CD4-positive, alpha-beta memory T cell (primary cell): ENCODE data around the gene NEMP2. TPM values are rescaled to one million over a fixed set of nuclear protein-coding genes. Genes with fewer than 3 reads are reported as not detected.
"Not testable (repeated sequence)": the region's sequence is repeated elsewhere in the genome, so short reads cannot be mapped to it uniquely, and the experiment has no call there.

Source experiments
- CTCF ChIA-PET: fragments of 350-600 bp; sonication (Branson Sonifier 250); formaldehyde crosslinking; loops from one replicate; lab custom pipeline; 2021; ENCODE audit warnings: inconsistent platforms; ENCODE audit not compliant: partially characterized antibody; lab: Charles Lee
- POLR2A ChIA-PET: fragments of 350-600 bp; sonication (Branson Sonifier 250); formaldehyde crosslinking; loops from one replicate; lab custom pipeline; 2021; ENCODE audit not compliant: partially characterized antibody; lab: Charles Lee
- DNase-seq, 5 donors: peaks; one replicate each; pipeline versions ENCODE4 v3.0.0 to v3.0.0-alpha.2; 2020 to 2022; ENCODE audit warnings: mixed read lengths in 1 of 5
- H3K27ac ChIP-seq: one replicate; pipeline ENCODE4 v1.7.0; 2013; ENCODE audit warnings: low read depth, low read length
- H3K27me3 ChIP-seq: 2 replicates; pipeline ENCODE4 v1.7.0; 2013; ENCODE audit warnings: mild to moderate bottlenecking, low read length, moderate library complexity; ENCODE audit not compliant: insufficient read depth
- H3K36me3 ChIP-seq: 2 replicates; pipeline ENCODE4 v1.7.0; 2013; ENCODE audit warnings: mild to moderate bottlenecking, low read length, moderate library complexity; ENCODE audit not compliant: insufficient read depth
- H3K4me1 ChIP-seq: 2 replicates; pipeline ENCODE4 v1.7.0; 2013; ENCODE audit warnings: mild to moderate bottlenecking, low read length, moderate library complexity; ENCODE audit not compliant: insufficient read depth
- H3K4me3 ChIP-seq, 2 donors: one replicate each; pipeline ENCODE4 v1.7.0; 2013; ENCODE audit warnings: low read length in 2 of 2, mild to moderate bottlenecking in 1 of 2
- H3K9me3 ChIP-seq, 2 donors: one replicate each; pipeline ENCODE4 v1.7.0; 2013; ENCODE audit warnings: low read length in 2 of 2, control low read depth in 1 of 2; ENCODE audit not compliant: control insufficient read depth in 1 of 2
- H3K27ac Mint-ChIP-seq, 7 donors: one replicate each; pipeline ENCODE4 v1.8.0; 2020 to 2021; ENCODE audit warnings: mixed read lengths in 7 of 7, mild to moderate bottlenecking in 6 of 7, inconsistent platforms in 3 of 7, moderate library complexity in 3 of 7
- H3K27me3 Mint-ChIP-seq, 2 donors: one replicate each; pipeline ENCODE4 v1.8.0; 2020 to 2021; ENCODE audit warnings: mixed read lengths in 2 of 2
- H3K36me3 Mint-ChIP-seq, 2 donors: one replicate each; pipeline ENCODE4 v1.8.0; 2020 to 2021; ENCODE audit warnings: mixed read lengths in 2 of 2, inconsistent platforms in 1 of 2, mild to moderate bottlenecking in 1 of 2
- H3K4me1 Mint-ChIP-seq, 4 donors: one replicate each; pipeline ENCODE4 v1.8.0; 2020 to 2021; ENCODE audit warnings: mixed read lengths in 4 of 4, mild to moderate bottlenecking in 1 of 4
- H3K4me3 Mint-ChIP-seq, 8 donors: one replicate each; pipeline ENCODE4 v1.8.0; 2020 to 2021; ENCODE audit warnings: mixed read lengths in 8 of 8, mild to moderate bottlenecking in 7 of 8, moderate library complexity in 6 of 8, inconsistent platforms in 3 of 8
- H3K9me3 Mint-ChIP-seq, 8 donors: one replicate each; pipeline ENCODE4 v1.8.0; 2020 to 2021; ENCODE audit warnings: mixed read lengths in 8 of 8, mild to moderate bottlenecking in 5 of 8, inconsistent platforms in 3 of 8, moderate library complexity in 1 of 8
- intact Hi-C: fragments of 100-400 bp; cut with micrococcal nuclease; formaldehyde crosslinking; loops from one replicate; pipeline ENCODE4 v1.15.1; 2023
- polyA plus RNA-seq, 2 donors: library from polyadenylated mRNA; unstranded; fragments of 300-500 nt; fragmentation: Illumina TruSeq; gene quantifications; one replicate each; pipeline ENCODE4 v1.2.3, GENCODE V29; 2021
- total RNA-seq, 2 experiments: library from RNA; stranded (reverse); gene quantifications; one replicate each; pipeline ENCODE4 v1.2.3, GENCODE V29; 2021

Gene NEMP2
- total and polyA plus RNA-seq, 4 experiments from 2014 or later: 10.9 to 21.2 (median 16.3) TPM

- Histone ChIP-seq H3K27me3 (no peaks in the 10 kb centered on the region), H3K36me3 (peaks cover 8% of the 10 kb centered on the region), H3K9me3 (no peaks in the 10 kb centered on the region), H3K27ac (no peak overlapping the region), H3K4me3 (no peak overlapping the region), H3K4me1 (peaks cover 15% of the 10 kb centered on the region)
- intact Hi-C loops: no loop called here
- Mint-ChIP-seq H3K36me3 (peaks cover 13 to 49% of the 10 kb centered on the region in 2 donors), H3K27me3 (no peaks in the 10 kb centered on the region), H3K4me1 (peaks cover 7 to 20% (median 16%) of the 10 kb centered on the region in 4 donors), H3K27ac (peak overlapping the region in 1 of 7 donors; percentile 18), H3K9me3 (no peaks in the 10 kb centered on the region), H3K4me3 (no peak overlapping the region)
- ChIA-PET CTCF (interaction anchor here (2.0 kb wide), 1 partner anchor 124 kb away, joined by 4 read pairs; no protein-coding TSS in a partner anchor), POLR2A (no interaction called here)
- no peak for DNase-seq
Measured at GRCh38 chr2:190511104-190511503, 23.4 kb downstream of the NEMP2 start.

GRCh38 chr2:190509895-190510294 lies 24.6 kb downstream of the NEMP2 start:
- H3K9me3 ChIP-seq, H3K27me3 ChIP-seq, H3K4me3 ChIP-seq, H3K27ac ChIP-seq, H3K4me1 ChIP-seq, intact Hi-C loops, DNase-seq, H3K4me1 Mint-ChIP-seq, H3K9me3 Mint-ChIP-seq, H3K27me3 Mint-ChIP-seq, H3K4me3 Mint-ChIP-seq: not testable (repeated sequence)
- Mint-ChIP-seq H3K36me3 (peaks cover 22 to 54% of the 10 kb centered on the region in 2 donors), H3K27ac (peak overlapping the region in 1 of 7 donors; percentile 70)
- POLR2A ChIA-PET: interaction anchor here (0.7 to 1.2 kb wide), 2 partner anchors 20 to 23 kb away, joined by 3 to 5 read pairs; no protein-coding TSS in a partner anchor
- H3K36me3 ChIP-seq: peaks cover 13% of the 10 kb centered on the region
- CTCF ChIA-PET: interaction anchor here (1.1 kb wide), 1 partner anchor 24 kb away, joined by 3 read pairs; the partner anchor contains the start of gene NEMP2

GRCh38 chr2:190507135-190507534 lies 27.4 kb downstream of the NEMP2 start:
- intact Hi-C loops: no loop called here
- CTCF ChIA-PET: interaction anchor here (1.3 to 1.8 kb wide), 3 partner anchors 11 to 172 kb away, joined by 3 to 7 read pairs (median 3); no protein-coding TSS in a partner anchor
- Mint-ChIP-seq H3K36me3 (peaks cover 27 to 61% of the 10 kb centered on the region in 2 donors), H3K9me3 (no peaks in the 10 kb centered on the region), H3K4me1 (peaks cover 0 to 10% (median 2%) of the 10 kb centered on the region in 4 donors), H3K4me3 (no peak overlapping the region), H3K27ac (peak overlapping the region in 5 of 7 donors; percentile 13 to 73 (median 41)), H3K27me3 (no peaks in the 10 kb centered on the region)
- H3K4me1 ChIP-seq: no peaks in the 10 kb centered on the region
- POLR2A ChIA-PET: no interaction called here
- no peak overlapping the region for H3K27ac ChIP-seq
- no peak overlapping the region for H3K4me3 ChIP-seq
- no peaks in the 10 kb centered on the region for H3K27me3 ChIP-seq
- no peaks in the 10 kb centered on the region for H3K9me3 ChIP-seq
- no peak for DNase-seq
- H3K36me3 ChIP-seq: peaks cover 38% of the 10 kb centered on the region

GRCh38 chr2:190506666-190507065 lies 27.9 kb downstream of the NEMP2 start:
- CTCF ChIA-PET: interaction anchor here (1.3 to 1.8 kb wide), 3 partner anchors 11 to 173 kb away, joined by 3 to 7 read pairs (median 3); no protein-coding TSS in a partner anchor
- intact Hi-C loops: no loop called here
- DNase-seq: no peak
- no peaks in the 10 kb centered on the region for H3K27me3 ChIP-seq
- H3K4me3 Mint-ChIP-seq: no peak overlapping the region
- no peaks in the 10 kb centered on the region for H3K9me3 Mint-ChIP-seq
- H3K27ac ChIP-seq: no peak overlapping the region
- POLR2A ChIA-PET: no interaction called here
- peaks cover 38% of the 10 kb centered on the region for H3K36me3 ChIP-seq
- H3K36me3 Mint-ChIP-seq: peaks cover 27 to 61% of the 10 kb centered on the region in 2 donors
- peaks cover 0 to 10% (median 2%) of the 10 kb centered on the region in 4 donors for H3K4me1 Mint-ChIP-seq
- peak overlapping the region in 4 of 7 donors; percentile 34 to 80 (median 76) for H3K27ac Mint-ChIP-seq
- no peaks in the 10 kb centered on the region for H3K27me3 Mint-ChIP-seq
- H3K4me3 ChIP-seq: no peak overlapping the region
- no peaks in the 10 kb centered on the region for H3K9me3 ChIP-seq
- H3K4me1 ChIP-seq: no peaks in the 10 kb centered on the region

- Histone ChIP-seq H3K27me3 (no peaks in the 10 kb centered on the region), H3K9me3 (no peaks in the 10 kb centered on the region), H3K27ac (no peak overlapping the region), H3K36me3 (peaks cover 47% of the 10 kb centered on the region), H3K4me3 (no peak overlapping the region), H3K4me1 (no peaks in the 10 kb centered on the region)
- no peak overlapping the region for H3K4me3 Mint-ChIP-seq
- peaks cover 27 to 63% of the 10 kb centered on the region in 2 donors for H3K36me3 Mint-ChIP-seq
- peak overlapping the region; percentile 8 to 86 (median 53) for H3K27ac Mint-ChIP-seq
- intact Hi-C loops: no loop called here
- H3K9me3 Mint-ChIP-seq: no peaks in the 10 kb centered on the region
- ChIA-PET CTCF (interaction anchor here (1.0 kb wide), 1 partner anchor 22 kb away, joined by 3 read pairs; no protein-coding TSS in a partner anchor), POLR2A (no interaction called here)
- no peak for DNase-seq
- H3K4me1 Mint-ChIP-seq: peaks cover 0 to 13% (median 6%) of the 10 kb centered on the region in 4 donors
- no peaks in the 10 kb centered on the region for H3K27me3 Mint-ChIP-seq
Measured at GRCh38 chr2:190505696-190506095, 28.8 kb downstream of the NEMP2 start.

GRCh38 chr2:190504912-190505311 lies 29.6 kb downstream of the NEMP2 start:
- Histone ChIP-seq H3K27me3 (no peaks in the 10 kb centered on the region), H3K36me3 (peaks cover 53% of the 10 kb centered on the region), H3K4me1 (no peaks in the 10 kb centered on the region), H3K4me3 (no peak overlapping the region), H3K9me3 (no peaks in the 10 kb centered on the region), H3K27ac (no peak overlapping the region)
- no peaks in the 10 kb centered on the region for H3K27me3 Mint-ChIP-seq
- ChIA-PET POLR2A (no interaction called here), CTCF (no interaction called here)
- H3K9me3 Mint-ChIP-seq: no peaks in the 10 kb centered on the region
- H3K27ac Mint-ChIP-seq: peak overlapping the region in 1 of 7 donors; percentile 11
- no peak overlapping the region for H3K4me3 Mint-ChIP-seq
- H3K36me3 Mint-ChIP-seq: peaks cover 32 to 64% of the 10 kb centered on the region in 2 donors
- intact Hi-C loops: no loop called here
- no peak for DNase-seq
- peaks cover 0 to 13% (median 7%) of the 10 kb centered on the region in 4 donors for H3K4me1 Mint-ChIP-seq

- H3K4me3 ChIP-seq: no peak overlapping the region
- H3K9me3 ChIP-seq: no peaks in the 10 kb centered on the region
- Mint-ChIP-seq H3K36me3 (peaks cover 41 to 67% of the 10 kb centered on the region in 2 donors), H3K4me1 (peaks cover 0 to 13% (median 7%) of the 10 kb centered on the region in 4 donors), H3K27ac (peak overlapping the region in 3 of 7 donors; percentile 34 to 83 (median 77)), H3K9me3 (no peaks in the 10 kb centered on the region), H3K4me3 (no peak overlapping the region), H3K27me3 (no peaks in the 10 kb centered on the region)
- H3K27ac ChIP-seq: no peak overlapping the region
- ChIA-PET POLR2A (no interaction called here), CTCF (no interaction called here)
- no peaks in the 10 kb centered on the region for H3K27me3 ChIP-seq
- peaks cover 53% of the 10 kb centered on the region for H3K36me3 ChIP-seq
- H3K4me1 ChIP-seq: no peaks in the 10 kb centered on the region
- no peak for DNase-seq
- intact Hi-C loops: no loop called here
Measured at GRCh38 chr2:190503088-190503487, 31.4 kb downstream of the NEMP2 start.
